HG03045 (cell line): ENCODE results near the gene SIT1.

Source experiments
- ATAC-seq: cut with Tn5 transposase; IDR thresholded peaks from one replicate; pipeline ENCODE4 v1.9.1; 2021; ENCODE audit warnings: mild to moderate bottlenecking, moderate library complexity; ENCODE audit not compliant: unreplicated experiment

Gene SIT1, protein sequence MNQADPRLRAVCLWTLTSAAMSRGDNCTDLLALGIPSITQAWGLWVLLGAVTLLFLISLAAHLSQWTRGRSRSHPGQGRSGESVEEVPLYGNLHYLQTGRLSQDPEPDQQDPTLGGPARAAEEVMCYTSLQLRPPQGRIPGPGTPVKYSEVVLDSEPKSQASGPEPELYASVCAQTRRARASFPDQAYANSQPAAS

DNA sequence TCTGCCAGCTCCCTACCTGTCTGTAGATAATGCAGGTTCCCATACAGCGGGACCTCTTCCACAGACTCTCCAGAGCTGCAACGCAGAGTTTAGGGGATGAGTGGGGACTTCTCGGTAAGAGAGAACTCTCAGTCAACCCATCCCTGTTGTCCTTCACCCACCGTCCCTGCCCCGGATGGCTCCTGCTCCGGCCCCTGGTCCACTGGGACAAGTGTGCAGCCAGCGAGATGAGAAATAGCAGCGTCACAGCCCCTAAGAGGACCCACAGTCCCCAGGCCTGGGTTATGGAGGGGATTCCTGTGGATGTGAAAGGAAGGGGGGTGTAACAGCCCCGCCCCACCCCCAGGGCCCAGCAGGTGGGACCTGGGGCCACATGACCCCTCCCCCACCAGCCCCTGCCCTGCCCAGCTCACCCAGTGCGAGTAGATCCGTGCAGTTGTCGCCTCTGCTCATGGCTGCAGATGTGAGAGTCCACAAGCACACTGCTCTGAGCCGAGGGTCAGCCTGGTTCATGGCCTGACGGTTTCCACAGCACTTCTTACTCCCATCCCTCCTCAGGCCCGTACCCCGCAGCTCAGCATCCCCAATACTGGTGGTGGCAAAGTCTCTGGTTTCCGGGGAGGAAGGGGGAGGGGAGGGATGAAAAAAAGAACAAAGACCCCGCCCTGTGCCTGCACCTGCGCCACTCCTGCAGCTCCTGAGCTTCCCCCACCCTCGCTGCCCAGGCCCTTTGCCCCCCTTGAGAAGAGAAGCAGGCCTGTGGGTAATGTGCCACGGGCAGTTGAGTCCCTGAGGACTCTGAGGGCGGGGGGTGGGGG, at the start of gene SIT1:
TSS of gene SIT1 (minus strand) at position 591 of the 818 bp plus-strand sequence. CDS start at position 513, 78 bp downstream.
- ATAC-seq: no peak

DNA sequence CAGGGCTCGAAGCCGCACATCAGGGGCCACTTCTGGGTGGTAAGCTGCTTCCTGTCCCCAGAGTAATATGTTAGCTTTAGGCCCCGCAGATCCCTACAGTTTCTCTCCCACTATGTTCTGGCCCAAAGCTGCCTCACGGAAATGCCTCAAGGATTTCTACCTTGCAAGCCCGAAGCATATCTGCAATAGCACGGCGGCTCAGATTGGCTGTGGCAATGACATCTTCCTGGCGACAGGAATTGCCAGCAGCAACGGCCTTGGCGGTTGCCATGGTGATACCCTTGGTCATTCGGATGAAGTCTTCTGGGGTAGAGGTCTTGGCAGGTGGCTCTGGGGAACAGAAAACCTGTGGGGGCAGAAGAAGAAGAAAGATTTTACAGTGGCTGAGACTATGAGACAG, 49.3 kb upstream of the SIT1 start:
- ATAC-seq: no peak

DNA sequence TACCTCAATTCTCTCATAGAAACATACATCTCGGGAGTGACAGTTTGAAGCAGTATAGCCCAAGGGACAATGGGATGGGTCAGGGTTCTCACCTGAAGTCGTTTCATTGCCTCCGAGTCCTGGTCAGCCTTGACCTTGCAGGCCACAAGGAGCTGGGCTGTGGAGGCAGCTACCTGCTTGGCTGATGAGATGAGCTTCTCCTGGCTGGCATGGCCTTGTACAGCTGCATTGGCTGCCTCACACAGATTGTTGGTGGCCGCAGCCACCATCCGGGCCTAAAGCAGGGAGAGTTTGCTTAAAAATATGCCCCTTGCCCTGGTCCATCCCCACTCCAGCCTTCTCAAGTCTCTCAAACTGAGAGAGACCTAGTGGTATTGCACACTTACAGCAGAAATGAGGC, 47.5 kb upstream of the SIT1 start:
- ATAC-seq: no peak

DNA sequence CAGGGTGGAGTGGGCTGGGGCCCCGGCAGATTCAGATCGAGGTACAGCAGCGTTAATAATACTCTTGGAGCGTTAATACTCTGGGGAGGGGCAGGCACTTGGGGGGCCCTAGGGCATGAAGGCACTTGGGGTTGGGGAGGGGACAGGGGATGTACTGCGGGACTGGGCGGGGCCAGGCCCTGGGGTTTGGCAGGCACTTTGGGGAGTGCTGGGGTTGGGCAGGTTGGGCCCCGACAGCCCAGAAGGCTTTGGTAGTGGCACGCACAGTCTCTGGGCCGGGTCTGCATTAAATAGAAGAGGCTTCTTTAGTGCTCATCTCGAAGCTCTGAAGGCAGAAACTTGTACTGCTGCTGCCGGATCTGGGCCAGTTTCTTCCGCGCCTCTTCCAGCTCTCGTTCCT, 46.8 kb upstream of the SIT1 start:
- no peak for ATAC-seq

DNA sequence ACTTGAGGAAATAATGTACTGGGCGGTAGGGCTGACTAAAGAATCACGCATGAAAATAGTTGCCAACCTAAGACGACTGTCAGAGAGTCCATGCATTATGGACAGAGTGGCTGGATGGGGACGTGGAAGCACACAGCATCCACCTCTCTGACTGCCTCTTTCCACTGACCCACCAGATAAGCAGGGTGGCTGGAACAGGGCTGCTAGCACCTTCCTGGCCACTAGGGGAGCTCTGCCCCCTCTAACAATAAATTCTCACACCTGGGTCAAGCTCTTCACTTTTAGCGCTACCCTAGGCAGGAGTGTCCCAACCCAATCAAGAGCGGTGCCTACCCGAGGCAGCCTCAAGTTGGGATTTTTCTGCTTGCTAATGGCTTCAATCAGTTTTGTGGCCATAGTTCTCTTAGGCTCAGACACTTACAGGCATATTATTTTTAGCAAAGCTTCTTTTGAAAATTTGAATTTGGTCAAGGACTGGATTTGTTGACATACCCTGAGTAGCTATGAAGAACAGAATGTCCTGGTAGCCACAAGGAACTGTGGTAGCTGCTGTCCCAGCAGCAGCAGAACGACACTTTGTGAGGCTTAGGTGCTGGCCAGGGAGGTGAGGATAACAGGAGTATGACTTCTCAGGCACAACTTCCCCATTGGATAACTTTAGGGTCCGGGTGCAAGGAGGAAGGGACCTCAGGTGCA, 45.9 kb upstream of the SIT1 start:
- peak; percentile 82 for ATAC-seq

DNA sequence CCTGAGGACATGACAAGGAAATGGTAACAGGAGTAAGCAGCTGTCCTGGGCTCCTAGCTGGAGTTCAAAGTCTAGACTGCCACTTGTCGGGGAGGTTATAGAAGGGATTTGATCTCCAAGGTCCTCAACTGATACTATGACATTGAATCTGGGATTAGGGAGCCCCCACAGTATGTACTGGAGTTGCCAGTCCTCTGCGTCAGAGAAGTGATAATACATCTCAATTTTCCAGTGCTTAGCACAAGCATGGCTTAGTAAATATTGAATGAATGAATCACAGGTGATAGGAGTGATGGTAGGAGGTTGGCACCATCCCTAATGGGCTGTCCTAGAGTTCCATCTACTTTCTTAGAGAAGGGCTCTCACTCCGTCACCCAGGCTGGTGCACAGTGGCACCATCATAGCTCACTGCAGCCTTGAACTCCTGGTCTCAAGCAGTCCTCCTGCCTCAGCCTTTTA, 45.2 kb upstream of the SIT1 start:
- ATAC-seq: no peak

DNA sequence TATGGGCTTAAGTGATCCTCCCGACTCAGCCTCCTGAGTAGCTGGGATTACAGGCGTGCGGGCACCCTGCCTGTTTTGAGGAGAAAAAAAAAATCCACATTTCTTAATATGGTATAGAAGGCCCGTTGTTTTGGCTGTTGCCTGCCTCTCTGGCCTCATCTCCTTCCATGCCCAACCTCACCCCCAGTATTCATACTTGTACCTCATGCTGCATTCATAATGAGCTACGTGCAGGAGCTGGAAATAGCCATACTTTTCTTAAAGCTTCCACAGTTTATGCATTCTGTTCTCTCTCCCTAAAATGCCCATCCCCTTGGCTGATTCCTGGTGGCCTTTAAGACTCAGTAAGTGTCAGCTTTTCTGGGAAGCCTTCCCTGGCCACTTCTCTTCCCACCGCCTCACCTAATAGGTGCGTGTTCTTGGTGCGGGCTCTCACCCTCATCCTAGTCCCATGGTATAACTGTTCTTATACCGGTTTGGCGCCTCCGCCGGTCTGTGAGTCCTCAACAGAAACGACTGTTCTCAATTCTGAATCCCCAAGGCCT, 41.1 kb upstream of the SIT1 start:
- ATAC-seq: no peak

DNA sequence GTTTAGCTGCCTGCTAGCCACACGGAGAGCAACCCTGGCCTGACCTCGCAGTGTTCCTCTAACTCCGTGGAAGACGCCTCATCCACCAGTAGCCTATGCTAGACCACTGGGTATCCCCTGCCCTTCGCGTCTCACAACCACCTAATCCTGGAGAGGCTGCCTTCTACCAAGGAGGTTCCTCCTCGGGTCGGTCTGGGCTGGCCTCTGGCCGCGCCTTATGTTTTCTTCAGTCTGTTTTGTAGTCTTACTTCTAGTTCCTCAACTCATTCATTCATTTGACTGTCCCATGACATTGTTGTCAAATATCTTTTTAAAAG, 40.6 kb upstream of the SIT1 start:
- no peak for ATAC-seq

DNA sequence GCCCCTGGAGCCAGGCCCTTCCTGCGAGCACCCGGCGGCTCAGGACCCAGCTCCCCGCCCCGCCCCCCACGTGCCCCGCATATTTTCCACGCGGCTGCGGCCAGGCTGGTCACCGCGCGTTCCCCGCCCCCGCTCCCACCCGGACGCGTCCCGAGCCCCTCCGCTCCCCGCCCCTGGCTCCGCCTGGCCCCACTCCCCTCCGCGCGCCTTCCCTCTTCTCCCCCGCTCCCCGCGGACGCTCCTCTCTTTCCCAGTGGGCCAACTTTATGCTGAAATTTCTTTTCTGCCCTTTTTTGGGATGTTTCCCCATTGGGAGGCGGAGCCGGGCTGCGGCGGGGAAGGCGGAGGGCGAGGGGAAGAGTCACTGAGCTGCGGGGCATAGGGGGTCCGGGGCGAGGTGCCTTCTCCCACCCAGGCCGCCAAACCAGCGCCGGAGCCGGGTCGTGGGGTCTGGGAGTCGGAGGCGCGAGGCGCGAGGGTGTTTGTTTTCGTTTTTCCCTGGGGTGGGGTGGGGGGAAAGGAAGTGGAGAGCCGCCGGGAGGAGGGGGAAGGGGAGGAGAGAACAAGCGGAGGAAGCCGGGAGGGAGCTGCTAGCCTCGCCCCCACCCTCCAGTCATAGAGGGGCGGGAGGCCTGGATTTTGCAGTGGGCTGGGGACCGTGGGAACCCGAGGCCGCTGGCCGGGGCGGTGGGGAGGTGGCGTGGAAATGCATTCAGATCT, 40.0 kb upstream of the SIT1 start:
- ATAC-seq: no peak

DNA sequence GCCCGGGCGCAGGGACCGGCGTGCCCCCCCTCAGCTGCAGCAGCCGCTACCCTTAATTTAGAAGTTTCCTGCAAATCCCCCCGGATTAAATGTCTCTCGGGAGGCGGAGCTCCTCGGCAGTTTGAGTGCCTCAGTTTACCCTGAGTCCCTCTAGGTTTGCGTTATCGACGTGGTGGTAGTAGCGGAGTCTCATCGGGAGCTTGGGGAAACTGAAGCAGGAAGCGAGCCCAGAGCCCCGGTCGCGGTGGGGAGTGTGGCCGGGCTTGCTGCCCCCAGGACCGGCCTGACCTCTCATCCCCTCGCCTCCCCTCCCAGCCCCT, 39.5 kb upstream of the SIT1 start:
- no peak for ATAC-seq

DNA sequence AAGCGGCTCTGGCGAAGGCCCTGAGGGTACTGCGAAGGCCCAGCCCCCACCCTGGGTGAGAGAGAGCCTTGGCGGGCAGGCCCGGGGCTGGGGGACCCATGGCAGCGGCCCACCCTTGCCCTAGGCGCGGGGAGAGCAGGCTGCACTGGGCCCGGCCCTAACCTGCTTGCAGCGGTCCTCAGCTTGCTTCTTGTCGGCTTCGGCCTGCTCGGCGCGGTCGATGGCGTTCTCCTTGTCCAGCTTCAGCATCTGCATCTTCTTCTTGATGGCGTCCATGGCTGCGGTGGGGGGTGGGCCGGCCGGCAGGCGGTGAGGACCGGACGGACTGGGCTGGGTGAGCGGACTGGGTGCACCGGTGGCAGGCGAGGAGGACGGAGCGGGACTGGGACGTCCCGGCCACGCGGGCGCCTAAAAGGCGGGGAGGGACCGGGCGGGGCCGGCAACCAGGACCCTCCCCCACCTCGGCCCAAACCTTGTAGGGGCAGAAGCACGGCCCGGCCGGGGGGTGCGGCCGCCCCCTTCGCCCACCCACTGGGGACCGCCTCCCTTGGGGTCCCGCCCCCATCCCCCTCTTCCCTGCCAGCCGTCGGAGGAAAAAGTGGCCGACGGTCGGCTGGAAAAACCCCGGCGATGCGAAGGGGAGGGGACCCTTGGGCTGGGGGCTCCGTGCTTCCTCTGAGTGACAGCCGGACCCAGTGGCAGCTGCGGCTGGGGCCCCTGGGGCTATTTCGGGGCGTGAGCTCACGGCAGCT, 39.0 kb upstream of the SIT1 start, which contains the start of gene TPM2:
TSS of gene TPM2 (minus strand) at position 384 of the 752 bp plus-strand sequence. CDS start at position 276, 108 bp downstream.
- ATAC-seq: no peak

DNA sequence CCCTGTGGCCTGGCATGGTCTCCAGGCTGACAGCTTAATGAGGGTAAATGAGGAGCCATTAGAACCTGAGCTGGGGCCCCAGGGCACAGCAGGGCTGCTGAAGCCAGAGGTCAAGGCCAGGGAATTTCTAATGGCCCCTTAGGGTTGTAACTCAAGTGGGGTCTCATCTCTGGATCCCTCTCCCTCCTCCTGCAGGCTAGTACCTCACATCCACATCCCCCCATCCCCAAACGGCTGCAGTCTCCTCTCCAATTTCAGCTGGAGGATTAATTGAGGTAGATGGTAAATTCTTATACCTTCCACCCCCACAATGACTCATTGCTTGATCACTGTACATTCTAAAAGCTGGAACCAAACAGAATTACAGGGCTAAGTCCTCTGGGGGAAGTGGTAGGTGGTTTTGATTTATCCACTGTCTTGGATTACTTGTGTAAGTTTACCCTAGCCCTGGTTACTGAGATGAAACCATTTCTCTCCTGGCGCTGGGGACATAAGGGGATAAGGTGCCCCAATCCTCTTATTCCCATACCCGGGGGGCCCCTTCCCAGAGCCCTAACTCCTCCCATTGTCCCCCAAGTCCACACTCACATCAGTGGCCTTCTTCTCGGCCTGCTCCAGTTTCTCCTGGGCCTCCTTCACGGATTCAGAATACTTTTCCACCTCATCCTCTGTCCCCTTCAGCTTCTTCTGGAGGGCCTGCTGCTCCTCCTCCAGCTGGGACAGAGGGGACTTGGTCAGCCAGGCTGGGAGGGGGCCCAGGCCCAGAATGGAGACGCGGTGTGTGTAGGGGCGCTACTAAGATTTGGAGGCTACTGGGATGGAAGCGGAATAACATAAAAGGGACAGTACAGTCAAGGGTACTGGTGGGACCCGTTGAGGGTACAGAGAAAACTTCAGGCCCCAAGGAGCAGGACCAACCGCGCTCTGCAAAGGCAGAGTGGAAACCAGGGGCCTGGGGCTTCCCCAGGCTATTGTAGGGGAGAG, 38.1 kb upstream of the SIT1 start:
- ATAC-seq: no peak

DNA sequence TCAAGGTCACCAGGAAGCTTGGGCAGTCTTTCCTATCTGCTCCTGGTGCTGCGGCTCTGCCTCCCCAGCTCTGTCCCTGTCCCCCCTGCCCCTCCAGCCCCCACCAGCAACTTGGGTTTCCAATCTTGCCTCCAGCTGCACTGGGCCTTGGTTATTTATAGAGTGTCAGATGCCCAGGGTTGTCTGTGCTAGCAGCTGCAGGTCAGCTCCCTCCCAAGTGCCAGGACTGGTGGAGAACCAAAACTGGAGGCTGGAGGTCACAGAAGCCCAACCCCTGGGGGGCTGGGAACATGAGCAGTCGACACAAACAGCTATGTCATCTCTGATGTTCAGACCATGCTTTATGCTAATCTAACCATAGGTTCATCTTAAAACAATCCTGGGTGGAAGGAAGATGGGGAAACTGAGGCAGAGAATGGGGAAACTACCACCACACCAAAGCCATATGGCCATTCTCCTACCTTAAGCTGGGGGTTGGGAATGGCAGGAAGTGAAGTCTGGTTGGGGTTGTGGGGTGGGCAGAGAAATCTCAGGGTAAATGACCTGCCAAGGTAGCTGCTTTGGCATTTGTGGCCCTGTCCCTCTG, 37.3 kb upstream of the SIT1 start:
- no peak for ATAC-seq

DNA sequence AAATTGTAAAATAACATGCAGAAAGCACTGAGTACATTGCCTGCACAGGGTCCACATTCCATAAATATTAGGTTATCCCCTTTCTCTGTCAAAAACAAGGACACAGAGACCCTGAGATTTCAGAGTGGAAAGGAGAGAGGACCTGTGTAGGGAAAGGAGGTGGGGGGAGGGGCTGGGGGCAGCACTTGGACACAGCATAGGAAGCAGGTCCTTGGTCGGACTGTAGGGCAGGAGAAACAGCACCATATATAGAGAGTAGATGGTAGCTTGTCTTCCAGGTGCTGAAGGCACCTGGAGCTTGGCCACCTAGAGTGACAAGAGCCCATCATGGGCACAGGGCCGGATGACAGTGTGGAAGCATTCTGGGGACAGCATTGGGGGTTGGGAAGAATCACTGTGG, 36.6 kb upstream of the SIT1 start:
- no peak for ATAC-seq

DNA sequence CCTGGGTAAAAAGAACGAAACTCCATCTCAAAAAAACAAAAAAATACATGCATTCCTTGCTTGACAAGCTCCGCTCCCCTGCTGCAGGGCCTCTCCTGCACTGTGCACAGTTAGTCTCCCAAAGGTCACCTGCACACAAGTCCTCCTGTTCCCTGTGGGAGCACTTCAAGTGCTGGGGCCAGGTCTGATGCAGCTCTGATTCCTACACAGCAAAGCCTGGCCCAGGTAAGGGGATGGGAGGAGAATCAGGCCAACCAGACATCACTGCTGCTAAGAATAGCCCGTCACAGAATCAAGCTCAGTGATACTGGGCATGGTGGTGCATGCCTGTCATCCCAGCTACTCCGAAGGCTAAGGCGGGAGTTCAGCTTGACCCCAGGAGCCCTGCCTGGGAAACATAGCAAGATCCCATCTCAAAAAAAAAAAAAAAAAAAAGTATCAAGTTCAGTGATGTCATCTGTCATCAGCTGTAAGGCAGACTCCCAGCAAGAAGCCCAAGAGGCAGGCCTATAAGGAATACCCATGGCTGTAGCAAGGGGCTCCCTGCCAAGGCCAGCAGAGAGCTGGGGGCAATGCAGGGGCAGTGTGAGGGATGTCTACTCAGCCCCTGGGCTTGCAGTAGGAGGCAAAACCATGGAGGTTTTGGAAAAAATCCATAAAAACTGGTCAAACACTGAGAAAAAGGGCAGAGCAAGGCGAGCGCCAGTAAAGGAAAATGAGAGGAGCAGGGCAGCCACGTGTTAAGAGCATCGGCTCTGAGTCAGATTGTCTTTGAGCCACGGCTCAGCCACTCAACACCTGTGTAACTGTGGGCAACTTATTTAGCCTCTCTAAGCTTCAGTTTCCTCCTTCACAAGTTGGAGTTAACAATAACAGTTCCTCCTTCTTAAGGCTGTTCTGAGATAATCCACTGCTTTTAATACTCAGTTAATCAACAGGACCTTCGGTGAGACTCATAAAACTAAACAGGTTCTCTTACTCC, 35.8 kb upstream of the SIT1 start:
- no peak for ATAC-seq

DNA sequence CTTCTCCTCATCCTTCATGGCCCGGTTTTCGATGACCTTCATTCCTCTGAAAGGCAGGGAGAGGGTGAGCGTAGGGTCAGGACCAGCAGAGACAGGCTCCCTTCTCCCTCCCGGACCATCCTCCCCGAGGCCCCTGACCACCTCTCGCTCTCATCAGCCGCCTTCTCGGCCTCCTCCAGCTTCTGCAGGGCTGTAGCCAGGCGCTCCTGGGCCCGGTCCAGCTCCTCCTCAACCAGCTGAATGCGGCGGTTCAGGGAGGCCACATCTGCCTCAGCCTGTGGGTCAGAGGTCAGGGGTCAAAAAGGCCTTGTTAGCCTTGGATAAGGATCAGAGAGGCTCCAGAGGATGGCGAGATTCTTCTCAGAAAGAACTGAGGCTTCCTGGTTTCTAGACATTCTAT, 34.8 kb upstream of the SIT1 start:
- no peak for ATAC-seq

DNA sequence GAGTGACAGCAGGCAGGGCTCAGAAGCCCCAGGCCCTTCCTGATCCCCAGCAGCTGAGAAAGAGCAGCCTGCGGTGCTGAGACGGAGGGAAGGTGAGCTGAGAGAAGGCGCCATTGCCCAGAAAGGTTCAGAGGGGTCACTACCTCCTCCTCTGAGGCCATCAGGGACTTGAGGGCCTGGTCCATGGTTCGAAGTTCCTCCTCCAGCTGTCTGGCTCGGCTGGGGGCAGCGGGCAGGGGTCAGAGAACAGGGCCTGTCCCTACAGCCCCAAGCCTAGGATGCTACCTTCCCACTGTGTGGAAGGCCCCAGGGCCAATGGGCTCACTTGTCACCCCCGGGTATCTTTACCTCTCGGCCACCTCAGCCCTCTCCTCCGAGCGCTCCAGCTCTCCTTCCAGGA, 34.2 kb upstream of the SIT1 start:
- ATAC-seq: no peak

DNA sequence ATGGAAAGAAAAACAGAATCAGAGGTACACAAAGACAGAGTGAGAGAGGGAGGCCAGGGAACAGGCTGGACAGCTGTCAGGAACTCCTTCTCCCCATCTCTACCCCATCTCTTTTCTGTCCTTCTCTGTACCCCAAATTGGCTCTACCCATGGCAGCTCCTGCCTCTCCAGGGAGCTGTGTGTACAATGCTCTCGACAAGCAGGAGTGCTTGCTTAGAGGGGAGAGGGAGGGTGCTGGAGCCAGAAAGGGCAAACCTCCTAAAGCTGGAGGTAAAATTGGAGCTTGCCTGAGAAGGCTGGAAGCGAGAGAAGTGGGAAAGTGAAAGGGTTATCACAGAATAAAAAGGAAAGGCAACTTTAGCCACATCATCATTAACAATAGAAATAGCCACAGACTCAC, 32.6 kb upstream of the SIT1 start:
- no peak for ATAC-seq
